A549 (cell line): Measurements from ENCODE around the gene JOSD1. TPM values are rescaled to one million over a fixed set of nuclear protein-coding genes. Genes with fewer than 3 reads are reported as not detected.

ENCODE experiments used
- ATAC-seq, 2 experiments: fragments of 200-7000 bp in 1 of 2; fragments of >200 bp in 1 of 2; cut with Nextera tagmentation in 1 of 2; cut with Tn5 transposase in 1 of 2; 3 replicates each; pipeline versions ENCODE4 v1.8.0 to v1.9.1; 2018 to 2020; ENCODE audit warnings: mild to moderate bottlenecking in 1 of 2, moderate library complexity in 1 of 2
- CTCF ChIA-PET: fragments of 300-600 bp; sonication (Branson Sonifier 250); formaldehyde crosslinking; extraction: SDS; loops from one replicate; lab custom pipeline; 2021; ENCODE audit warnings: antibody characterized with exemption, inconsistent platforms; lab: Yijun Ruan, JAX
- POLR2A ChIA-PET: fragments of 350-600 bp; formaldehyde crosslinking; extraction: SDS; loops from one replicate; lab custom pipeline; 2021; ENCODE audit warnings: antibody characterized with exemption, inconsistent platforms; lab: Yijun Ruan, JAX
- DNase-seq, 2 experiments: peaks; one replicate each; pipeline versions ENCODE4 v3.0.0 to v3.0.0-alpha.2; 2011 to 2016; ENCODE audit warnings: low read depth in 1 of 2, low spot score in 1 of 2
- FAIRE-seq: peaks from 2 replicates; lab custom pipeline; 2011; peaks lifted over from hg19 to GRCh38; lab: Jason Lieb, UNC
- H3K27ac ChIP-seq, 2 experiments: fragments of >200 bp; sonication (Bioruptor Twin); formaldehyde crosslinking; 3 replicates each; pipeline ENCODE4 v1.5.1; 2016 to 2017
- H3K4me1 ChIP-seq: fragments of >200 bp; sonication (Bioruptor Twin); formaldehyde crosslinking; 3 replicates; pipeline ENCODE4 v1.6.1; 2016
- H3K4me2 ChIP-seq: fragments of >200 bp; sonication (Bioruptor Twin); formaldehyde crosslinking; 3 replicates; pipeline ENCODE4 v1.6.1; 2016
- H3K4me3 ChIP-seq: fragments of >200 bp; sonication (Bioruptor Twin); formaldehyde crosslinking; 3 replicates; pipeline ENCODE4 v1.5.1; 2016
- H3K9me3 ChIP-seq: fragments of >200 bp; sonication (Bioruptor Twin); formaldehyde crosslinking; 3 replicates; pipeline ENCODE4 v1.6.1; 2016
- CBX2 ChIP-seq: fragments of 200-600 bp; sonication (generic); IDR thresholded peaks from 2 replicates; pipeline ENCODE4 v1.6.1; 2016; ENCODE audit warnings: low read depth, mild to moderate bottlenecking, borderline replicate concordance
- CHD4 ChIP-seq: fragments of 200-600 bp; sonication (generic); IDR thresholded peaks from 2 replicates; pipeline ENCODE4 v1.6.1; 2016; ENCODE audit warnings: antibody characterized with exemption, mild to moderate bottlenecking, borderline replicate concordance
- EHF ChIP-seq: fragments of 250-450 bp; sonication (Bioruptor Pico); IDR thresholded peaks from 2 replicates; pipeline ENCODE4 v1.5.0; 2020; ENCODE audit warnings: mild to moderate bottlenecking
- FOSB ChIP-seq: fragments of 250-450 bp; sonication (Bioruptor Pico); IDR thresholded peaks from 2 replicates; pipeline ENCODE4 v1.5.0; 2020; ENCODE audit warnings: mild to moderate bottlenecking, moderate library complexity
- FOXS1 ChIP-seq: fragments of 250-450 bp; sonication (Bioruptor Pico); IDR thresholded peaks from 2 replicates; pipeline ENCODE4 v1.5.0; 2020; ENCODE audit warnings: mild to moderate bottlenecking, moderate library complexity
- HOXB5 ChIP-seq: fragments of 250-450 bp; sonication (Bioruptor Pico); IDR thresholded peaks from 2 replicates; pipeline ENCODE4 v1.5.0; 2020; ENCODE audit warnings: mild to moderate bottlenecking, moderate library complexity
- JUNB ChIP-seq: fragments of >200 bp; sonication (Bioruptor Twin); formaldehyde crosslinking; IDR thresholded peaks from 2 replicates; pipeline ENCODE4 v1.6.1; 2016
- KDM1A ChIP-seq: fragments of 200-600 bp; sonication (generic); IDR thresholded peaks from 2 replicates; pipeline ENCODE4 v1.6.1; 2016; ENCODE audit warnings: low read depth, mild to moderate bottlenecking
- KDM5A ChIP-seq: fragments of 200-600 bp; sonication (generic); IDR thresholded peaks from 2 replicates; pipeline ENCODE4 v1.6.1; 2016; ENCODE audit warnings: antibody characterized with exemption, mild to moderate bottlenecking
- MYC ChIP-seq: IDR thresholded peaks from 2 replicates; pipeline ENCODE4 v1.6.1; 2012; ENCODE audit warnings: mild to moderate bottlenecking, inconsistent platforms, low read length, improper control_type of control experiment, borderline replicate concordance
- RCOR1 ChIP-seq: fragments of 150-350 bp; IDR thresholded peaks from 2 replicates; pipeline ENCODE4 v1.6.1; 2014; ENCODE audit warnings: antibody characterized with exemption, low read length, low read depth
- RNF2 ChIP-seq: fragments of 200-600 bp; sonication (generic); IDR thresholded peaks from 2 replicates; pipeline ENCODE4 v1.6.1; 2016; ENCODE audit warnings: low read depth, mild to moderate bottlenecking, antibody characterized with exemption, moderate library complexity, borderline replicate concordance
- SMC3 ChIP-seq: fragments of >200 bp; sonication (Bioruptor Twin); formaldehyde crosslinking; IDR thresholded peaks from 3 replicates; pipeline ENCODE4 v1.6.1; 2018; ENCODE audit warnings: inconsistent platforms
- ZFP36 ChIP-seq: fragments of 450-650 bp; IDR thresholded peaks from 2 replicates; pipeline ENCODE4 v1.6.1; 2014; ENCODE audit warnings: borderline replicate concordance; ENCODE audit not compliant: partially characterized antibody
- ZNF302 ChIP-seq: fragments of 250-450 bp; sonication (Bioruptor Pico); IDR thresholded peaks from 2 replicates; pipeline ENCODE4 v1.9.0; 2021; ENCODE audit warnings: inconsistent platforms, mild to moderate bottlenecking, moderate library complexity
- WGBS: methylation state at CpG from one replicate; pipeline ENCODE4 v1.1.6; 2017; ENCODE audit errors: missing lambda C conversion rate; 5-methylcytosine and 5-hydroxymethylcytosine counted together
- polyA plus RNA-seq, 4 experiments: library from polyadenylated mRNA; depleted of rRNA in 3 of 4; stranded (reverse); fragments of >200 nt; fragmentation: RNase III in 1 of 4; extraction: RNeasy Plus Mini Kit Qiagen cat#74134 plus additional on column Dnase treatment in 1 of 4; gene quantifications; 2 replicates in 3 of 4; 3 replicates in 1 of 4; pipeline ENCODE4 v1.2.3, GENCODE V29; 2011 to 2017
- TF ChIP-seq, protein P1 (sequence below): fragments of 200-600 bp; sonication (generic); IDR thresholded peaks from 2 replicates; pipeline ENCODE4 v1.6.1; 2016; ENCODE audit warnings: antibody characterized with exemption, mild to moderate bottlenecking, moderate library complexity
- TF ChIP-seq, protein P2 (sequence below): fragments of >200 bp; sonication (Bioruptor Twin); formaldehyde crosslinking; IDR thresholded peaks from 3 replicates; pipeline ENCODE4 v1.5.1; 2016
- TF ChIP-seq, protein P3 (sequence below): fragments of 250-450 bp; sonication (Bioruptor Pico); IDR thresholded peaks from 2 replicates; pipeline ENCODE4 v1.5.0; 2021; ENCODE audit warnings: mild to moderate bottlenecking, moderate library complexity, borderline replicate concordance
- TF ChIP-seq, protein P4 (sequence below): IDR thresholded peaks from 2 replicates; pipeline ENCODE4 v1.6.1; 2012
- TF ChIP-seq, protein P5 (sequence below): fragments of 150-350 bp; IDR thresholded peaks from 2 replicates; pipeline ENCODE4 v1.6.1; 2014; ENCODE audit warnings: low read depth, mild to moderate bottlenecking, low read length

The JOSD1 gene
- polyA plus RNA-seq, 2 of the 4 experiments (the other 2 are of a cell fraction) = 29.7 to 37.5 TPM

DNA sequence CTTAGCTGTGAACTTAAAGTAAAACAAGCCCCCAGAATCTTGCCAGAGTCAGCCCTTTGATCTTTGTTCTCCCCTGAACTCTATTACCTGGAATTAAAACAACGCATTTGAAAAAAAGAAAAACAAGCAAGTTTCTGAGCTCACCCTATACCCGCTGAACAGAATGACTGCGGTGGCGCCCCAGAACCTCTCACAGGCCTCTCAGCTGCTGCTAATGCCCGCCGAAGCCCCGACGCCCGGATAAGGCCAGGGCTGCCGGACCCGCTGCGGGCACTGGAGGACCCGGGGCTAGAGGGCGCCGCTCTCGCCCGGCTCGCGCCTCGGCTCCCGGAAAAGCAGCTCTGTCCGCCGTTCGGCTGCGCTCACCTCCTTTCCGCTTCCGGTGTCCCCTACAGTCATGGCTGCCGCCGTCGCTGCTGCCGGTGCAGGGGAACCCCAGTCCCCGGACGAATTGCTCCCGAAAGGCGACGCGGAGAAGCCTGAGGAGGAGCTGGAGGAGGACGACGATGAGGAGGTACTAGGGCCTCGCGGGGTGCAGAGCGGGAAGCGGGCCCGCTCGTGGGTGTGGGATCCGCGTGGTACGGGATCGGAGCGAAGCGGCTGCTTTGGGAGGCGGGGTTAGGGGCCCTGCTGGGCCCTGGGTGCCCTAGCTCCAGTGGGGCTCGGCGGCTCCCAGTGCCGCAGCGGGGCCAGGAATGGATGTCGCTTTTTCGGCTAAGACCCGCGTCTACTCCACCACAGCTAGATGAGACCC, 19.0 kb downstream of the JOSD1 start, which contains the start of gene TOMM22 (continued):
- TF ChIP-seq, protein P1, sequence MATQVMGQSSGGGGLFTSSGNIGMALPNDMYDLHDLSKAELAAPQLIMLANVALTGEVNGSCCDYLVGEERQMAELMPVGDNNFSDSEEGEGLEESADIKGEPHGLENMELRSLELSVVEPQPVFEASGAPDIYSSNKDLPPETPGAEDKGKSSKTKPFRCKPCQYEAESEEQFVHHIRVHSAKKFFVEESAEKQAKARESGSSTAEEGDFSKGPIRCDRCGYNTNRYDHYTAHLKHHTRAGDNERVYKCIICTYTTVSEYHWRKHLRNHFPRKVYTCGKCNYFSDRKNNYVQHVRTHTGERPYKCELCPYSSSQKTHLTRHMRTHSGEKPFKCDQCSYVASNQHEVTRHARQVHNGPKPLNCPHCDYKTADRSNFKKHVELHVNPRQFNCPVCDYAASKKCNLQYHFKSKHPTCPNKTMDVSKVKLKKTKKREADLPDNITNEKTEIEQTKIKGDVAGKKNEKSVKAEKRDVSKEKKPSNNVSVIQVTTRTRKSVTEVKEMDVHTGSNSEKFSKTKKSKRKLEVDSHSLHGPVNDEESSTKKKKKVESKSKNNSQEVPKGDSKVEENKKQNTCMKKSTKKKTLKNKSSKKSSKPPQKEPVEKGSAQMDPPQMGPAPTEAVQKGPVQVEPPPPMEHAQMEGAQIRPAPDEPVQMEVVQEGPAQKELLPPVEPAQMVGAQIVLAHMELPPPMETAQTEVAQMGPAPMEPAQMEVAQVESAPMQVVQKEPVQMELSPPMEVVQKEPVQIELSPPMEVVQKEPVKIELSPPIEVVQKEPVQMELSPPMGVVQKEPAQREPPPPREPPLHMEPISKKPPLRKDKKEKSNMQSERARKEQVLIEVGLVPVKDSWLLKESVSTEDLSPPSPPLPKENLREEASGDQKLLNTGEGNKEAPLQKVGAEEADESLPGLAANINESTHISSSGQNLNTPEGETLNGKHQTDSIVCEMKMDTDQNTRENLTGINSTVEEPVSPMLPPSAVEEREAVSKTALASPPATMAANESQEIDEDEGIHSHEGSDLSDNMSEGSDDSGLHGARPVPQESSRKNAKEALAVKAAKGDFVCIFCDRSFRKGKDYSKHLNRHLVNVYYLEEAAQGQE = no peak
- no peak for TF ChIP-seq RNF2
- TF ChIP-seq, protein P2, sequence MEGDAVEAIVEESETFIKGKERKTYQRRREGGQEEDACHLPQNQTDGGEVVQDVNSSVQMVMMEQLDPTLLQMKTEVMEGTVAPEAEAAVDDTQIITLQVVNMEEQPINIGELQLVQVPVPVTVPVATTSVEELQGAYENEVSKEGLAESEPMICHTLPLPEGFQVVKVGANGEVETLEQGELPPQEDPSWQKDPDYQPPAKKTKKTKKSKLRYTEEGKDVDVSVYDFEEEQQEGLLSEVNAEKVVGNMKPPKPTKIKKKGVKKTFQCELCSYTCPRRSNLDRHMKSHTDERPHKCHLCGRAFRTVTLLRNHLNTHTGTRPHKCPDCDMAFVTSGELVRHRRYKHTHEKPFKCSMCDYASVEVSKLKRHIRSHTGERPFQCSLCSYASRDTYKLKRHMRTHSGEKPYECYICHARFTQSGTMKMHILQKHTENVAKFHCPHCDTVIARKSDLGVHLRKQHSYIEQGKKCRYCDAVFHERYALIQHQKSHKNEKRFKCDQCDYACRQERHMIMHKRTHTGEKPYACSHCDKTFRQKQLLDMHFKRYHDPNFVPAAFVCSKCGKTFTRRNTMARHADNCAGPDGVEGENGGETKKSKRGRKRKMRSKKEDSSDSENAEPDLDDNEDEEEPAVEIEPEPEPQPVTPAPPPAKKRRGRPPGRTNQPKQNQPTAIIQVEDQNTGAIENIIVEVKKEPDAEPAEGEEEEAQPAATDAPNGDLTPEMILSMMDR = peak; percentile 63

DNA sequence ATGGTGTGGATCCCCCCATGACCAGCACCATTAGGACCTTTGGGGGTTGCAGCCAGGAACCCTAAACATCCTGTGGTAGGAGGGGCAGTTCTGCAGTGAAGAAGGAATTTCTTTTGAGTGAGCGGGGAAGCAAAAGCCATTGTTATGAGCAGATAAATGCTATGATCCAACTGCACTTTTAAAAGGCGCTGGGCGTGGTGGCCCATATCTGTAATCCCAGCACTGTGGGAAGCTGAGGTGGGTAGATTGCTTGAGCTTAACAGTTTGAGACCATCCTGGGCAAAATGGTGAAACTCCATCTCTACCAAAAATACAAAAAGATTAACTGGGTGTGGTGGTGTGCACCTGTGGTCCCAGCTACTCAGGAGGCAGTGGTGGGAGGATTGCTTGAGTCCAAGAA, 24.9 kb downstream of the JOSD1 start:
- Histone ChIP-seq H3K4me2 (no peak overlapping the region), H3K4me3 (no peak overlapping the region), H3K4me1 (no peaks in the 10 kb centered on the region), H3K27ac (no peak overlapping the region), H3K9me3 (no peaks in the 10 kb centered on the region)
- no peak for FAIRE-seq
- no peak for DNase-seq
- no peak for ATAC-seq
- TF ChIP-seq RCOR1 (no peak), ZFP36 (no peak), KDM1A (no peak), CBX2 (no peak), KDM5A (no peak), CHD4 (no peak), FOSB (CRISPR knock-in tag) (no peak), HOXB5 (CRISPR knock-in tag) (no peak), MYC (no peak), SMC3 (no peak), EHF (no peak), FOXS1 (CRISPR knock-in tag) (no peak), ZNF302 (CRISPR knock-in tag) (no peak), JUNB (no peak)
- TF ChIP-seq, protein P3, sequence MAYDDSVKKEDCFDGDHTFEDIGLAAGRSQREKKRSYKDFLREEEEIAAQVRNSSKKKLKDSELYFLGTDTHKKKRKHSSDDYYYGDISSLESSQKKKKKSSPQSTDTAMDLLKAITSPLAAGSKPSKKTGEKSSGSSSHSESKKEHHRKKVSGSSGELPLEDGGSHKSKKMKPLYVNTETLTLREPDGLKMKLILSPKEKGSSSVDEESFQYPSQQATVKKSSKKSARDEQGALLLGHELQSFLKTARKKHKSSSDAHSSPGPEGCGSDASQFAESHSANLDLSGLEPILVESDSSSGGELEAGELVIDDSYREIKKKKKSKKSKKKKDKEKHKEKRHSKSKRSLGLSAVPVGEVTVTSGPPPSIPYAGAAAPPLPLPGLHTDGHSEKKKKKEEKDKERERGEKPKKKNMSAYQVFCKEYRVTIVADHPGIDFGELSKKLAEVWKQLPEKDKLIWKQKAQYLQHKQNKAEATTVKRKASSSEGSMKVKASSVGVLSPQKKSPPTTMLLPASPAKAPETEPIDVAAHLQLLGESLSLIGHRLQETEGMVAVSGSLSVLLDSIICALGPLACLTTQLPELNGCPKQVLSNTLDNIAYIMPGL (CRISPR knock-in tag) = no peak
- TF ChIP-seq, protein P2 = no peak
- TF ChIP-seq, protein P4, sequence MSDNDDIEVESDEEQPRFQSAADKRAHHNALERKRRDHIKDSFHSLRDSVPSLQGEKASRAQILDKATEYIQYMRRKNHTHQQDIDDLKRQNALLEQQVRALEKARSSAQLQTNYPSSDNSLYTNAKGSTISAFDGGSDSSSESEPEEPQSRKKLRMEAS = no peak
- TF ChIP-seq, protein P5, sequence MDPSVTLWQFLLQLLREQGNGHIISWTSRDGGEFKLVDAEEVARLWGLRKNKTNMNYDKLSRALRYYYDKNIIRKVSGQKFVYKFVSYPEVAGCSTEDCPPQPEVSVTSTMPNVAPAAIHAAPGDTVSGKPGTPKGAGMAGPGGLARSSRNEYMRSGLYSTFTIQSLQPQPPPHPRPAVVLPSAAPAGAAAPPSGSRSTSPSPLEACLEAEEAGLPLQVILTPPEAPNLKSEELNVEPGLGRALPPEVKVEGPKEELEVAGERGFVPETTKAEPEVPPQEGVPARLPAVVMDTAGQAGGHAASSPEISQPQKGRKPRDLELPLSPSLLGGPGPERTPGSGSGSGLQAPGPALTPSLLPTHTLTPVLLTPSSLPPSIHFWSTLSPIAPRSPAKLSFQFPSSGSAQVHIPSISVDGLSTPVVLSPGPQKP = no peak
- ChIA-PET CTCF (interaction anchor here (1.4 kb wide), 1 partner anchor 8 kb away, joined by 3 read pairs; no protein-coding TSS in a partner anchor), POLR2A (no interaction called here)
- WGBS = 89% methylated on average over 3 of the region's 3 CpGs
